NT2/D1 (cell line): Measurements from ENCODE around the gene MINK1.

Experiments used
- DNase-seq: peaks from one replicate; pipeline ENCODE4 v3.0.0-alpha.2; 2011; ENCODE audit warnings: low read depth, low spot score
- H3K27me3 ChIP-seq: 2 replicates; pipeline ENCODE4 v1.6.0; 2011; ENCODE audit warnings: mild to moderate bottlenecking; ENCODE audit not compliant: insufficient read length, insufficient read depth
- H3K36me3 ChIP-seq: 2 replicates; pipeline ENCODE4 v1.6.1; 2011; ENCODE audit warnings: mild to moderate bottlenecking, low read length, mixed read lengths; ENCODE audit not compliant: insufficient read depth, insufficient read length
- H3K4me1 ChIP-seq: 2 replicates; pipeline ENCODE4 v1.5.1; 2011; ENCODE audit not compliant: insufficient read depth, insufficient read length
- H3K4me3 ChIP-seq: 2 replicates; pipeline ENCODE4 v1.5.1; 2011; ENCODE audit warnings: low read depth; ENCODE audit not compliant: insufficient read length
- H3K9ac ChIP-seq: 2 replicates; pipeline ENCODE4 v1.6.0; 2011; ENCODE audit warnings: low read depth; ENCODE audit not compliant: insufficient read length
- H3K9me3 ChIP-seq: 2 replicates; pipeline ENCODE4 v1.5.1; 2011; ENCODE audit warnings: mild to moderate bottlenecking, low read length; ENCODE audit not compliant: insufficient read depth
- SUZ12 ChIP-seq: IDR thresholded peaks from 2 replicates; pipeline ENCODE4 v1.6.1; 2011; ENCODE audit not compliant: insufficient read length, insufficient read depth; ENCODE audit errors: extremely low read depth
- YY1 ChIP-seq: IDR thresholded peaks from 2 replicates; pipeline ENCODE4 v1.6.1; 2011; ENCODE audit not compliant: insufficient read length, insufficient read depth
- ZNF274 ChIP-seq: IDR thresholded peaks from 2 replicates; pipeline ENCODE4 v1.6.1; 2011; ENCODE audit warnings: mild to moderate bottlenecking, low read depth, low read length

The MINK1 gene

GRCh38 chr17:4833941-4834680 is 971 bp downstream of the MINK1 start:
- no peaks in the 10 kb centered on the region for H3K9me3 ChIP-seq
- no peak for DNase-seq
- TF ChIP-seq ZNF274 (no peak), SUZ12 (no peak), YY1 (no peak)
- H3K27me3 ChIP-seq: no peaks in the 10 kb centered on the region
- H3K9ac ChIP-seq: peak overlapping the region; percentile 85
- peaks cover 13% of the 10 kb centered on the region for H3K36me3 ChIP-seq
- no peaks in the 10 kb centered on the region for H3K4me1 ChIP-seq
- peak overlapping the region; percentile 73 for H3K4me3 ChIP-seq

- H3K4me3 ChIP-seq: peak overlapping the region; percentile 73
- H3K4me1 ChIP-seq: no peaks in the 10 kb centered on the region
- no peak for TF ChIP-seq ZNF274
- TF ChIP-seq YY1: no peak
- TF ChIP-seq SUZ12: no peak
- DNase-seq: no peak
- H3K36me3 ChIP-seq: peaks cover 13% of the 10 kb centered on the region
- no peaks in the 10 kb centered on the region for H3K9me3 ChIP-seq
- H3K27me3 ChIP-seq: no peaks in the 10 kb centered on the region
- H3K9ac ChIP-seq: peak overlapping the region; percentile 85
These were observed 1.5 kb downstream of the MINK1 start for GRCh38 chr17:4834681-4835020.

GRCh38 chr17:4836221-4836620 is 3.1 kb downstream of the MINK1 start:
- Histone ChIP-seq H3K4me3 (no peak overlapping the region), H3K4me1 (no peaks in the 10 kb centered on the region), H3K9me3 (no peaks in the 10 kb centered on the region), H3K36me3 (peaks cover 13% of the 10 kb centered on the region), H3K27me3 (no peaks in the 10 kb centered on the region), H3K9ac (no peak overlapping the region)
- TF ChIP-seq ZNF274: no peak
- TF ChIP-seq SUZ12: no peak
- no peak for TF ChIP-seq YY1
- DNase-seq: no peak

- H3K4me1 ChIP-seq: no peaks in the 10 kb centered on the region
These were observed 4.5 kb downstream of the MINK1 start for GRCh38 chr17:4837471-4838308.

GRCh38 chr17:4838309-4838785 is 5.2 kb downstream of the MINK1 start:
- no peaks in the 10 kb centered on the region for H3K9me3 ChIP-seq
- DNase-seq: no peak

More at GRCh38 chr17:4837471-4838308, 4.5 kb downstream of the MINK1 start:
- H3K27me3 ChIP-seq: no peaks in the 10 kb centered on the region
- no peaks in the 10 kb centered on the region for H3K9me3 ChIP-seq
- TF ChIP-seq ZNF274: no peak
- no peak for TF ChIP-seq YY1
- no peak for TF ChIP-seq SUZ12
- H3K36me3 ChIP-seq: peaks cover 13% of the 10 kb centered on the region
- no peak overlapping the region for H3K4me3 ChIP-seq
- no peak overlapping the region for H3K9ac ChIP-seq
- DNase-seq: no peak

GRCh38 chr17:4839221-4839620 is 6.1 kb downstream of the MINK1 start:
- H3K4me3 ChIP-seq: no peak overlapping the region
- no peak for TF ChIP-seq YY1
- no peak for TF ChIP-seq SUZ12
- no peak for TF ChIP-seq ZNF274
- no peaks in the 10 kb centered on the region for H3K27me3 ChIP-seq
- no peak for DNase-seq
- no peaks in the 10 kb centered on the region for H3K9me3 ChIP-seq
- no peaks in the 10 kb centered on the region for H3K4me1 ChIP-seq
- H3K36me3 ChIP-seq: peaks cover 13% of the 10 kb centered on the region
- H3K9ac ChIP-seq: no peak overlapping the region

More at GRCh38 chr17:4838309-4838785, 5.2 kb downstream of the MINK1 start:
- TF ChIP-seq YY1 (no peak), ZNF274 (no peak), SUZ12 (no peak)
- Histone ChIP-seq H3K27me3 (no peaks in the 10 kb centered on the region), H3K4me3 (no peak overlapping the region), H3K9ac (no peak overlapping the region), H3K36me3 (peaks cover 13% of the 10 kb centered on the region), H3K4me1 (no peaks in the 10 kb centered on the region)
